ENCODE results near the gene USF3. TPM values are rescaled to one million over a fixed set of nuclear protein-coding genes. Genes with fewer than 3 reads are reported as not detected.

USF3 gene
- total and polyA plus RNA-seq, 2 of the 13 experiments (the other 11 are each of a cell fraction or from before 2014, with no cell fraction given), result 6.3 to 15.2 TPM

- peaks cover 18% of the 10 kb centered on the region for H3K4me1 ChIP-seq (ENCODE audit: insufficient read depth, low read length)
- BruUV-seq (replicated peaks), result no TSS peak
- DNase-seq (ENCODE audit: low spot score) (no peak), FAIRE-seq (no peak), ATAC-seq (no peak)
- 0 out of 5 replicates have a peak, but pooled peaks cover 0 to 3% of the 10 kb centered on the region in 2 experiments for H3K27me3 ChIP-seq (ENCODE audit: control insufficient read depth in 1 of 2, insufficient read depth in 2 of 2, low read length in 2 of 2)
- in situ Hi-C loops (cut with HindIII; ENCODE audit: extremely low pct_ligation_motif_present, low pct_unique_long_range_greater_than_20kb) (loop anchor here (10.0 kb wide), 1 partner anchor 129 kb away; no protein-coding TSS in a partner anchor), intact Hi-C loops (cut with micrococcal nuclease; ENCODE audit: unreplicated experiment) (loop anchor here (10.0 kb wide), 1 partner anchor 489 kb away; no protein-coding TSS in a partner anchor)
- H3K9me3 ChIP-seq (ENCODE audit: low read length), result no peaks in the 10 kb centered on the region
- no peak overlapping the region for H3K27ac ChIP-seq (ENCODE audit: extremely low read length, insufficient read depth, low read length)
- H3K9ac ChIP-seq (ENCODE audit: insufficient read depth, low read depth, low read length), result no peak overlapping the region
- H2AFZ ChIP-seq (ENCODE audit: low read length), result no peak overlapping the region
- ChIA-PET POLR2A (no interaction called here), CTCF (ENCODE audit: low intra/inter-chr PET ratio, low total read pairs) (no interaction called here)
- no peak overlapping the region for H3K4me2 ChIP-seq (ENCODE audit: low read depth, low read length)
- 30% methylated on average over 15 of the region's 19 CpGs for WGBS (ENCODE audit: low lambda C conversion rate)
- 0 out of 2 replicates have a peak, but pooled peaks have one; percentile 36 for TF ChIP-seq STAG1 (CRISPR knock-in tag; IDR thresholded peaks at IDR 0.05)
- no peak for TF ChIP-seq MIER2 (CRISPR knock-in tag; IDR thresholded peaks at IDR 0.05)
- no peaks in the 10 kb centered on the region for H3K36me3 ChIP-seq (replicated peaks in 1 of 2; ENCODE audit: control insufficient read depth in 1 of 2, insufficient read depth in 2 of 2, low read length in 2 of 2)
- H4K20me1 ChIP-seq (ENCODE audit: insufficient read depth, low read length), result no peaks in the 10 kb centered on the region
- no peaks in the 10 kb centered on the region for H3K79me2 ChIP-seq (ENCODE audit: insufficient read depth, low read length)
- H3K4me3 ChIP-seq (replicated peaks in 1 of 3; ENCODE audit: insufficient read depth in 1 of 3, low read depth in 2 of 3, low read length in 3 of 3), result no peak overlapping the region
Measured at GRCh38 chr3:113623324-113623723, 73.1 kb downstream of the USF3 start.

DNA sequence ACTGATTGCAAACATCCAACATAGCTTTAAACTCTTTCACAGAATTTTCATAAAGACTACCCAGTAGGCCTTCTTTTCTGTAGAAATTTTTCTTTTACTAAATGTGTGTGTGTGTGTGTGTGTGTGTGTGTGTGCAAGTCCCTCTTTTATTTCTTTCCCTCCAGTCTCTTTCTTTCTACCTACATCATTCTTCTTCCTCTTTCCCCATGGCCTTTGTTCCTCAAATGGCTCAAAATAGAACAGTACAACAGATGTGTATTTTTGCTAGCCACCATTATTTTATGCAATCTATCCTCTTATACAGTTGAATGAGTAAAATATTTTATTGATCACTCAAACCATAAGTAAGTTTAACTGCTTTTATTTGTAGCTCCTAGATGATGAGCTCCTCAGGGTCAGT is 76.4 kb downstream of the USF3 start:
- intact Hi-C loops (cut with micrococcal nuclease; ENCODE audit: unreplicated experiment), result loop anchor here (10.0 kb wide), 1 partner anchor 485 kb away; no protein-coding TSS in a partner anchor
- in situ Hi-C loops (cut with HindIII; ENCODE audit: extremely low pct_ligation_motif_present, low pct_unique_long_range_greater_than_20kb), result loop anchor here (10.0 kb wide), 1 partner anchor 125 kb away; no protein-coding TSS in a partner anchor
- POLR2A ChIA-PET, result no interaction called here

More for the DNA sequence above, 76.4 kb downstream of the USF3 start:
- BruUV-seq (replicated peaks), result no TSS peak
- DNase-seq (ENCODE audit: low spot score) (no peak), FAIRE-seq (no peak), ATAC-seq (no peak)
- H3K9ac ChIP-seq (ENCODE audit: insufficient read depth, low read depth, low read length), result no peak overlapping the region
- H3K4me1 ChIP-seq (ENCODE audit: insufficient read depth, low read length), result peaks cover 7% of the 10 kb centered on the region; the same call in 1 of the 2 replicates
- no peaks in the 10 kb centered on the region for H3K36me3 ChIP-seq (replicated peaks in 1 of 2; ENCODE audit: control insufficient read depth in 1 of 2, insufficient read depth in 2 of 2, low read length in 2 of 2)
- no peak overlapping the region for H2AFZ ChIP-seq (ENCODE audit: low read length)
- TF ChIP-seq GATAD1 (CRISPR knock-in tag; IDR thresholded peaks at IDR 0.05), result no peak
- no peak overlapping the region for H3K4me3 ChIP-seq (replicated peaks in 1 of 3; ENCODE audit: insufficient read depth in 1 of 3, low read depth in 2 of 3, low read length in 3 of 3)
- H3K79me2 ChIP-seq (ENCODE audit: insufficient read depth, low read length), result no peaks in the 10 kb centered on the region
- no peak overlapping the region for H3K4me2 ChIP-seq (ENCODE audit: low read depth, low read length)
- CTCF ChIA-PET (ENCODE audit: low intra/inter-chr PET ratio, low total read pairs), result no interaction called here
- peaks cover 0 to 7% of the 10 kb centered on the region in 2 experiments; a peak in 1 of 5 replicates for H3K27me3 ChIP-seq (ENCODE audit: control insufficient read depth in 1 of 2, insufficient read depth in 2 of 2, low read length in 2 of 2)
- H3K27ac ChIP-seq (ENCODE audit: extremely low read length, insufficient read depth, low read length), result no peak overlapping the region
- no peaks in the 10 kb centered on the region for H3K9me3 ChIP-seq (ENCODE audit: low read length)
- H4K20me1 ChIP-seq (ENCODE audit: insufficient read depth, low read length), result no peaks in the 10 kb centered on the region
